Vagina (tissue), 2 donors: ENCODE measurements around the gene MAPK11.

Experiments
- CTCF ChIP-seq, 3 experiments: fragments of 450-650 bp in 2 of 3; fragments of 200-600 bp in 1 of 3; sonication (generic) in 1 of 3; IDR thresholded peaks; one replicate each; pipeline ENCODE4 v1.5.1; 2017 to 2019; ENCODE audit warnings: antibody characterized with exemption in 3 of 3, mild to moderate bottlenecking in 2 of 3, moderate library complexity in 2 of 3
- POLR2A ChIP-seq, 2 donors: fragments of 450-650 bp; IDR thresholded peaks; one replicate each; pipeline ENCODE4 v1.6.1; 2017; ENCODE audit warnings: antibody characterized with exemption in 2 of 2, mild to moderate bottlenecking in 2 of 2, moderate library complexity in 2 of 2
- POLR2AphosphoS5 ChIP-seq, 2 donors: sonication (generic); formaldehyde crosslinking; IDR thresholded peaks; one replicate each; pipeline ENCODE4 v1.9.0; 2017; ENCODE audit warnings: antibody characterized with exemption in 2 of 2, mild to moderate bottlenecking in 2 of 2, low read depth in 1 of 2; ENCODE audit not compliant: insufficient read depth in 1 of 2

- TF ChIP-seq POLR2A (IDR thresholded peaks at IDR 0.05) (no peak), CTCF (IDR thresholded peaks at IDR 0.05) (no peak), POLR2AphosphoS5 (IDR thresholded peaks at IDR 0.05; ENCODE audit: insufficient read depth in 1 of 2, low read depth in 1 of 2) (no peak)
Observed at GRCh38 chr22:50260434-50260800, 9.8 kb downstream of the MAPK11 start.
